Measurements from ENCODE around the gene SNX14.

DNA sequence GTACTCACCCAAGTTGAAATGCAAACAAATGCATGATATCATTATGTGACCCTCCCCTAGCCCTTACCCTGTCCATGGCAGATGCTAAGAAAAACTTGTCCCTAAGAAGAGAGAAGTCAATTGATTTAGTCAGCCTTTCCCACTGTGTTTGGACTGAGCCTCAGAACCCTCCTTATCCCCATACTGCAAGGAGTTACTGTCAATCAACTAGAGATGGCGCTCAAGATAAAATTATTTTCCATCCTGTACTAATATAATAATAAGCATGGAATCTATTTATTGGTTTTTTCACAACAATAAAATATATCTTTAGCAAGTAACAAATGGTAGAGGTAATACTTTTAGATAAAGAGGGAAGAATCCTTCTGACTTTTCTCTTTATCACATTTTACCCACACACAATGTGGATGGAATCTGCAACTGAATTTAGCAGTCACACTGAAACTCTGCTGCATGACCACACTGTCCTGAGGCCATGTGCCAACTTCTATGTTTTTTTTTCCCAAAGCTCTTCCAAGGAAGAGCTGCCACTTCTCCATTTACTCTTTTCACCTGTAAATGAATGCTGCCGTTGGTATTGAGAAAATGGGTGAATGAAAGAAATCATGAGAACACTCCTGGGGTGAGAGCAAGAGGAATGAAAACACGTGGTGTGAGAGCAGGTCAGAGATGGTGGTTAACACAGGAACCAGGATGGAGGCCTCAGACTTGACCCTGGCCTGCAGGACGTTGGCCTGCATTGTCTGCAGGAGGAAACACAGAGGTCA lies 133.3 kb downstream of the SNX14 start:
- TF ChIP-seq TEAD4 (IDR thresholded peaks at IDR 0.05) = no peak
- no peak for TF ChIP-seq EP300 (IDR thresholded peaks at IDR 0.05; ENCODE audit: borderline replicate concordance)
- TF ChIP-seq USF1 (IDR thresholded peaks at IDR 0.05) = no peak
- no peak for TF ChIP-seq CREB1 (IDR thresholded peaks at IDR 0.05; ENCODE audit: low read depth)
- TF ChIP-seq, protein P1, sequence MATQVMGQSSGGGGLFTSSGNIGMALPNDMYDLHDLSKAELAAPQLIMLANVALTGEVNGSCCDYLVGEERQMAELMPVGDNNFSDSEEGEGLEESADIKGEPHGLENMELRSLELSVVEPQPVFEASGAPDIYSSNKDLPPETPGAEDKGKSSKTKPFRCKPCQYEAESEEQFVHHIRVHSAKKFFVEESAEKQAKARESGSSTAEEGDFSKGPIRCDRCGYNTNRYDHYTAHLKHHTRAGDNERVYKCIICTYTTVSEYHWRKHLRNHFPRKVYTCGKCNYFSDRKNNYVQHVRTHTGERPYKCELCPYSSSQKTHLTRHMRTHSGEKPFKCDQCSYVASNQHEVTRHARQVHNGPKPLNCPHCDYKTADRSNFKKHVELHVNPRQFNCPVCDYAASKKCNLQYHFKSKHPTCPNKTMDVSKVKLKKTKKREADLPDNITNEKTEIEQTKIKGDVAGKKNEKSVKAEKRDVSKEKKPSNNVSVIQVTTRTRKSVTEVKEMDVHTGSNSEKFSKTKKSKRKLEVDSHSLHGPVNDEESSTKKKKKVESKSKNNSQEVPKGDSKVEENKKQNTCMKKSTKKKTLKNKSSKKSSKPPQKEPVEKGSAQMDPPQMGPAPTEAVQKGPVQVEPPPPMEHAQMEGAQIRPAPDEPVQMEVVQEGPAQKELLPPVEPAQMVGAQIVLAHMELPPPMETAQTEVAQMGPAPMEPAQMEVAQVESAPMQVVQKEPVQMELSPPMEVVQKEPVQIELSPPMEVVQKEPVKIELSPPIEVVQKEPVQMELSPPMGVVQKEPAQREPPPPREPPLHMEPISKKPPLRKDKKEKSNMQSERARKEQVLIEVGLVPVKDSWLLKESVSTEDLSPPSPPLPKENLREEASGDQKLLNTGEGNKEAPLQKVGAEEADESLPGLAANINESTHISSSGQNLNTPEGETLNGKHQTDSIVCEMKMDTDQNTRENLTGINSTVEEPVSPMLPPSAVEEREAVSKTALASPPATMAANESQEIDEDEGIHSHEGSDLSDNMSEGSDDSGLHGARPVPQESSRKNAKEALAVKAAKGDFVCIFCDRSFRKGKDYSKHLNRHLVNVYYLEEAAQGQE (IDR thresholded peaks at IDR 0.05; ENCODE audit: low read depth) = no peak
- no peak for TF ChIP-seq RAD21 (IDR thresholded peaks at IDR 0.05; ENCODE audit: low read depth)

Measured in Ishikawa (cell line).